ENCODE data around the gene CTNS.

Gene CTNS

DNA sequence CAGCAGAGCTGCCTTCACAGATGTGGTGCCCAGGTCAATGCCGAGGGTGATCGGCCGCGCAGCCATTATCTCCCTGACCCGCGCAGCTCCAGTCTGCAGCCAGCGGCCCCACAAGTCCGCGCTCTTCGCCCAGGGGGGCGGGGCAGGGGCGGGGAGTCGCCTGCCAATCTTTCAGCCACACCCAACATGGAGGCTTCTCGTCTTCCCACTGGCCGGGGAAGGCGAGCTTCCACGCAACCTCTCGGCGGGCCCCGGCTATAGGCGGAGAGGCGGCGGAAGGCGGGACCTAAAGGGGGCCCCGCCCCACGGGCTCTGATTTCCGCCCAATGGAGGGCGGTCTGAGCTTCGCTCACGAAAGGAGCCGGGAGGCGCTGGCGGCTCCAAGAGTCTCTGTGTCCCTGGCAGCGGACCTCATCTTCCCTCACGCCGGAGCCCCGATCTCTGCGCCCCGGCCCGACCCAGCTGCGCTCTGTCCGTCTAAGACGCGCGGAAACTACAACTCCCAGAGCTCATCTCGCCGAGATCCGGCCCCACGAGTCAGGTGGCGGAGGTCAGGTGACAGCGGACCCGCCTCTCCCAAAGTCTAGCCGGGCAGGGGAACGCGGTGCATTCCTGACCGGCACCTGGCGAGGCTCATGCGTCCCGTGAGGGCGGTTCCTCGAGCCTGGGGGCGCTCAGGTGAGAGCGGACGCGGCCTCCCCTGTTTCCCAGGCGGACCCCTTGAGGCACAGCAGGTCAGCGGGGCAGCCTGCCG lies at the start of gene CTNS, which contains the start of gene SHPK:
Gene CTNS (plus strand): TSS at position 607 of the 754 bp plus-strand sequence. CDS start 3,447 bp downstream, outside the sequence.
Gene SHPK (minus strand): TSS at position 97 of the 754 bp plus-strand sequence. CDS start 31 bp downstream, at position 66.
- DNase-seq (ENCODE audit: low read depth): peak; percentile 48

DNA sequence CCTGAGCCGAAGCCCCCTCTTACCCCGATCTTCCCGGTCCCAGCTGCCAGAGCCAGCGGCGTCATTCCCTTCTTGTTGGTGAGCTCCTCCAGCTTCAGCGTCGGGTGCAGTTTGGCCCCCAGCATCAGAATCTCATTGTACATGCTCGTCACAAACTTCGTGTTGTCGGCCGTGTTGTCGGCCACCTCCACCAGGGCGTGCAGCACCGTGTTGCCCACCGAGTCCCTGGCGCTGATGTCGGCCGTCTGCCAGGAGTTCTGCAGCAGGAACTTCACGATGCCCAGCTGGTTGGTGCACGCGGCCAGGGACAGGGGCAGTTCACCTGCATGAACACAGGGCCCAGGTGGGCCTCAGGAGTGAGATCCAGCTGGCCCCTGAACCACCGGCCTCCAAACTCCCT lies 46.8 kb upstream of the CTNS start:
- no peak for DNase-seq (ENCODE audit: low read depth)

DNA sequence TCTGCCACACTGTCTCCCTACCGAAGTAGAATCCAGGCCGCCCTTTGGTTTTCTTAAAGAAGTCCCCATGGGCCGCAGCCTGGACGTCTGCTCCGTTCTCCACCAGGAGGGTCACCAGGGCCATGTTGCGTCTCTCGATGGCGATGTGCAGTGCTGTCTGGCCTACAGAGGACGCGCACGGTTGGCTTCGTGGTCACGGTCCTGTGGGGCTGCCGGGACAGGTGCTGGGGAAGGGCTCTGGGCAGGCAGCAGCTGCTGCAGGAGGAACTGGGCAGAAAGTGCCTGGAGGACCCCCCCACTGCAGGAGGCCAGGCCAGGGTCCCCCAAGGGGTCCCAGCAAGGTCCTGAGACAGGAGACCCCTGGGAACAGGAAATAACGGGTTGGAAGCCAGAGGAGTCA lies 46.3 kb upstream of the CTNS start:
- DNase-seq (ENCODE audit: low read depth): no peak

DNA sequence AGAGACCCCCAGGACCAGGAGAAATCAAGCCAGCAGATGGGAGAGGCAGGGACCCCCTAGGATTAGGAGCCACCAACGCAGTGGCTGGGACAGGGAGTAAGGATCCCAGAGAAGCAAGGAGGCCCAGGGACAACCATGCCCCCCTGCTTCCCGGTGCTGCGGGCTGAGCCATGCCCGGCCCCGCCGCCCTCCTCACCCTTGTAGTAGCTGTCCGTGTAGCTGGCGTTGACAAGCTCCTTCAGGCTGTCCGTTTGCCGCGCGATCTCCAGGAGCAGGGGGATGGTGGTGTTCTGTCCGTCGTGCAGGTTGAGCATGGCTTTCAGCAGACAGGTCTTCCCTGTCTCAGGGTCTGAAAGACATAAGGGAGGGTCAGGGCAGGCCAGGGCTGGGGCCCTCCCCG lies 45.8 kb upstream of the CTNS start:
- DNase-seq (ENCODE audit: low read depth): no peak

DNA sequence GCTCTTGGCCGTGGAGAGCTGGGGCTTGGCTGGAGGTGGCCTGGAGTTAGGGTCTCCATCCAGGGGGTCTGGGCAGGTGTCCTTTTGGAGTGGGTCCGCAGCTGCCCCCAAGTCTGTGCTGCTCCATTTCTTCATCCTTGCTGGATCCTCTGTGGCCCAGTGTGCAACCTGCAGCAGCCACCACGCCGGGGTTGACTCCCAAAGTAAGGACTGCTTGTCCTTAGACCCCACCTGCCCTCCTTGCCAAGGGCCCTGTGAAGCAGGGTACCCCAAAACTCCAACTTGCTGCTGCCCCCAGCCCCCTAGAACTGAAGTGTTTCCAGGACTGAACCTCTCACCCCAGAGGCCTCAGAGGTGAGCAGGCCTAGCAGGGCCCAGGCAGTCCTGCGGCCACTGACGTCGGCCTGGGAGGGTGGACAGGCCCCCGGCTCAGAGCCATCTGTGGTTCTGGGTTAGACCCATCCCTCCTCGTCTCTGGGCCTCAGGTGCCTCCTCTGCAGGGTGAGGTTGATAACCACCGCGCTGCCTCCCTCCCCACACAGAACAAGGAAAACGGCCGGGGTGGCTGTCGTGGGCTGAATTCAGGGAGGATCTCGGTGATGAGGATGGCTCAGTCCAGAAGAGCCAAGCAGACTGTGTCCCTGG lies 44.2 kb upstream of the CTNS start:
- no peak for DNase-seq (ENCODE audit: low read depth)

DNA sequence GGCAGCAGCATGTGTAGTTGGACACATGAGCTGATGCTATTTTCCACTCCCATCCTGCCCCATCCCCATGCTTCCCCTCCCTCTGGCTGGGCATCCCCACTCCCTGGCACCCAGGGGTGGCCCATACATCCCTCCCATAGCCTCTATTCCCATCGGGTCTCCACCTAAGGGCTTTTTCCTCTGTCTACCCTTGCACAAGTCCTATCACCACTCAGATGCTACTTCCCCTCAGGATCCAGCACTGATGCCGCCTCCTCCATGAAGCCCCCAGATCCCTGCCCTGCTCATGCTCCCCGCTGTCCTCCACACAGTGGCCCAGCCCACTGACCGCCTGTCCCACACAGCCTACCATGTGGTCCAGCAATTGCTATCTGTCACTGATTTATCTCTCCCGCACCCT lies 43.2 kb upstream of the CTNS start:
- no peak for DNase-seq (ENCODE audit: low read depth)

DNA sequence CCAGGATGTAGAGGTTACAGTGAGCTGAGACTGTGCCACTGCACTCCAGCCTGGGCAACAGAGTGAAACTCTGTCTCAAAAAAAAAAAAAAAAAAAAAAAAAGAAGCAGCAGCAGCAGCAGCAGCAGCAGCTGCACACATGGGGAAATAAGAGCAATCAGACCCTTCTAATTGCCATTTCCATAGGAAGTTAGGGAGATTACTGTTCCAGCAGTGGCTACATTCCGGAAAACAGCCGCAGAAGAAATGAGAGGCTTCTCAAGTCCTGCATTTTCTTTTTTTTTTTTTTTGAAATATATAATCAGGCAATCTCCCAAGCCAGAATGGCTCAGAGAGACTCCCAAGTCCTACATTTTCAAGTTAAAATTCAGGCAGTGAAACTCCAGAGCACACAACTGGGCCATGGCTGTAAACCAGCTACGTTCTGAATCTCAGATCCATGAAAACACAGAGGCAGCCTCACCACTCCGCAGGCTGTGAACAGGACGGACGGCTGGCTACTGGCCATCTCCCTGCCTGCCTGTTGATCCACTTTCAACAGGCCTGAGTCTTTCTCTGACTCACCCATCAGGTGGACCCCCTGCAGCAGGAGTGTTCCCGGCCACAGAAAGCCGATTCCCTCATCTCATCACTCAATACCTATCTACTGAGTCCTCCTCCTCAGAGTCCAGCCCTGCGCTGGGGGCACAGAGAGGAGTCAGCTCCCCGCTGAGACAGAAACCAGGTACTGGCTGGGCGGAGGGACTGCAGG lies 42.3 kb upstream of the CTNS start:
- no peak for DNase-seq (ENCODE audit: low read depth)

DNA sequence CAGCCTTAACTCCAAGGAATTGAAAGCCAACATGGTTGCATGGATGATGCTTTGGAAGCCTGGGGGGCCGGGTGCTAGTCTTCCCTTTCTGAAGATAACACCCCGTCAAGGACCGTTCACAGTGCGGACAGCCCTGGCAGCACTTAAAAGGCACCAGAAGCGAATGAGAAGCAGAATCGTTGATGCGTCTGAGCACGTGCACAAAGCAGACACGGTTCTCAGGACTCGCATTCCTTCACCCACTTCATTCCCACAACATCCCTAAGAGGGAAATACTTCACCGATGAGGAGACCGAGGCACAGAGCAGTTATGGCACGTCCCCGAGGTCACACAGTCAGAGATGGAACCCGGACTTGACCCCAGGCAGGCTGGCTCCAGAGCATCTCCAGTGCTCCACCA lies 41.6 kb upstream of the CTNS start:
- DNase-seq (ENCODE audit: low read depth): no peak

DNA sequence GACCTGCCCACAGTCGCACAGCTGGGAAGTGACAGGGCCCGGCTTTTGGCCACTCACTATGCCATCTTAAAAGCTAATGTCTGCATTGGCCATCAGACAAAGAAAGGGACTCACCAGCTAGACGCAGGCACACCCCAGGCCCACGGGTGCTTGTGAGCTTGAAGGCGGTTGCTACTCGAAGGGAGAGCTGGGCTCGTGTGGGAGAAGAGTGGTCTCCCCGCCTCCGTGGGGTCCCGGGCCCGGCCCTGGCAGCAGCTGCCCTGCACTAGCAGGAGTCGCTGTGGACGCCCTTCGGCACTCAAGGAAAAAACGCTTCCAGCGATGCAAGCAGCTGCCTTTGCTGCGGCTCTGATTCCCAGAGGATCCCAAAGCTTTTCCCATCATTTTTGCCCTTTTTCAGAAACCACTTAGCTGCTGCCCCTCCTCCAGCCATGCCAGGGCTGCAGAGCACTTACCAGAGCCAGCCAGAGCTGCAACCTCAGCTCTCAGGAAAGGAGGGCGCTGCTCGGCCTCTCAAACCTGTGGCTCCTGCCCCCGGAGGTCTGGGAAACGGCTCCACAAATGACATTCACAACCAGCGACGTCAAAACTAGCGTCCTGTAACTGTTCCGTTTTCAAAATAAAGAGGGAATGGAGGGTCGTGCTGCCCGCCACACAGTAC lies 39.6 kb upstream of the CTNS start:
- DNase-seq (ENCODE audit: low read depth): no peak

DNA sequence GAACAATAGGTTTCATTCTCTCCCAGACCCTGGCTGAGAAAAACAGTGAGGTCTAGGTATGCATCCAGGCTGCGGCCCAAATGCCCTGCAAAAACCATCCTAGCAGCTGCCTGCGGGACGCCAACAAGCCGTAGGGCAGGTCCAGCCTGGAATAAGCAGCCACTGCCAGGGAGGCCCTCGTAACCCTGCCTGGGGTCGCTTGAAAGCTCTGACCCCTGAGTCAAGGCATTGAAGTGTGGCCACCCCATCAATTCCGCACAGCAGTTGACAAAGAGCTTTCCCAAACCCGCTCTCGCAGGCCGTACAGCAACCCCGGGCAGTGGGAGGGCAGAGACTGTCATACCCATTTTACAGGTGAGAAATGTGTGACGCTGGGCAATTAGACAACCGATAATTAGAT lies 38.5 kb upstream of the CTNS start:
- no peak for DNase-seq (ENCODE audit: low read depth)

DNA sequence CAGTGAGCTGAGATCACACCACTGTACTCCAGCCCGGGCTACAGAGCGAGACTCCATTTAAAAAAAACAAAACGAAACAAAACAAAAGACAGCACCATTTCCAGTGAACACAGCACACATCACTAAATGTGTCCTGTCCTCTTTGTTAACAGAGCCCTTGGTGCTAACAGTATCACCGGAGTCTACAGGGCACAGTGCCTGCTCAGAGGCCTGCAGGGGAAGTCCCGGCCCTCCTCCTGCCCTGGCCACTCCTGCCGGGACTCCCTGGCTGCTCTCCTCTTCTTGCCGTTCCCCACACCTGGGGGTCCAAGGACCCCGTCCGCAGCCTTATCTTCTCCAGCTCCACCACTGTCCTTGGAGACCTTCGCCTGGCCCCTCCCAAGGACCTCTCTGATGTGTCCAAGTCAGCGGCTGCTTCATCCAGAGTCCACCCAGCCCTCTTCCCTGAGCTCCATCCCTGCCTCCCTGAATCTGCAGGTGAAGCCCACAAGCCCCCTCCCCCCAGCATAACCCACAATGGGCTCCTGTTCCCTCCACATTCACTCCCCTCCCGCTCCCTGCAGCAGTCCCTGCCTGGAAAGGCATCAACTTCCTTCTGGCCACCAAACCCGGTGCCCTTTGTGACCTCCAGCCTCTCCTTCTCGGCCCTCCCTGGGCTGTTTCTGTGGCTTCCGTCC lies 35.9 kb upstream of the CTNS start:
- DNase-seq (ENCODE audit: low read depth): no peak

DNA sequence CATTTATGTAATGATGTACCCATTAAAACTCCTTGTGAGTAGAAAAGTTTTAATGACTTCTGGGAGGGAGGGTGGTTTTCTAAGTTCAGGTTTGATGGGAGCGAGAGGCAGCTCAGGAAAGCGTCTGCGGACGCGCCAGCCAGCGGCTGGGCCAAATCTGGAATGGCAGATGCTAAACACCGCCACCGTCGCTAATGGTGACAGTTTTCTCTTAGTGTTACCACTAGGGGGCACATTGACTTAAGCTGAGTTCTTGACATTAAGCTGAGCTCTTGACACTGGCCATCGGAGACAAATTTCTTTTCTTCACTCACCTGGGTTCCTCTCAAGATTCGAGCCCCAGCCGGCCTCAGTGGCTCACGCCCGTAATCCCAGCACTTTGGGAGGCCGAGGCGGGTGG lies 34.1 kb upstream of the CTNS start:
- no peak for DNase-seq (ENCODE audit: low read depth)

DNA sequence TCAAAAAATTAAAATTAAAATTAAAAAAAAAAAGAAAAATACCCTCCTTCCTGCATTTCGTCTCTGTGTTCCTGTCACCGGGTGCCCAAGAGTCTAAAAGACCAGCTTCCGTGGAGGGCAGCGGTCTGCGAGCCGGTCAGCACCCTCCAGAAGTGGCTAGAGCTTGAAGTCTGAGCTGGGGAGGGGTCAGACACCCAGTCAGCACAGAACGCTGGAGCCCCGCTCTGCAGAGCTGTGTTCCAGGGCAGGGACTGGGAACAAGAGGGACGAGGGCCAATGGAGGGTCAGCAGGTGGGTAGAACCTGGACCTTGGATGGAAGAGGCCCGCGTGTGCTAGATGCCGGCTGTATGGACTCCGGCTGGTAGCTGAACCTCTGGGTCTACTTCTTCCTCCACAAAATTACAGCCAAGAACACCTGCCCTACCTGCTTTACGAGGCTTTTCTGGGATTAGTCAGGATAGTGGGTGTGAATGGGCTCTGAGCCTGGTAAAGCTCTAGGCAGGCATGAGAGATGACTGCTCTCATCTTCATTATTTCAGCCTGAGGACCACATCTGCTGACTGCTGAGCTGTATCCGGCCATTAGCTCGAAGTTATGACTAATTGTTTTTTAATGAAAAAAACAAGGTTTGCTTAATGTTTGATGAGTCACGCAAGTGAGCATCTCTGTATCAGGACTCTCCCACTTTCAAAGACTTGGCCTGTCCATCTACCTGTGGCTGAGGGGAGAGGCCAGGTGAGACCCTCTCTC lies 33.3 kb upstream of the CTNS start:
- no peak for DNase-seq (ENCODE audit: low read depth)

DNA sequence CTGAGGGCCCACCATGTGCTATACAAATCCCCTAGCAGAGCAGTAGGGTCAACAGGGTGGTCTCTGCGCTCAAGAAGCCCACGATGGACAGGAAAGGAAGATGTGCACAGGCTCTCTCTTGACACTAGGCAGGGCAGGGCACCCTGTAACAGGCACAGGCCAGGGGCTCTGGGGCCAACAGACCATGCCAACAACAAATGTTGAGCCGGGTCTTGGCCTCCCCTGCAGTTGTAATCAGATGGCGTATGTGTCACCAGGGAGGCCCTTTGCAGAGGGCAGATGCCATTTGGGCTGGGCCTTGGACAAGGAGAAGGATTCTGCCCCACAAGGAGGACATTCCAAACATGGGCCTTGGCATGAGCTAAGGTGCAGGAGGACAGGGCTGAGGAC lies 32.7 kb upstream of the CTNS start:
- DNase-seq (ENCODE audit: low read depth): no peak

DNA sequence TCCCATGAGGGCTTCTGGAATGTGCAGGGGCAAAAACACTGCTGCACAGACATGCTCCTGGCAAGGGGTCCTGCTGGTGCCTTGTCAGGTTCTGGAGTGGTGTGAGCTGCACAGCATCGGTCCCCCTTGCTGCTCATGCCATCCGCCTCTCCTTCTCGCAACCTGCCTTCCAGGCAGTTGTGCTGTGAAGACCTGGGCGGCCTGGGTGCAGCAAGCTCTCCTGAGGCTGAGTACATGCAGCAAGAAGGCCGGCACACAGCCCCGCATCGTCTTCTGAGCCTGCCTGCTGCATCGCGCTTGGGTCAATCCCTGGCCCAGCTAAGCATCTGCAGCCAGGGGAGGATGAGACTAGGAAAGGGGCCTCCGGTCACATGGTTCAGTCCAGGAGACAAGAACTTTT lies 26.9 kb upstream of the CTNS start:
- DNase-seq (ENCODE audit: low read depth): no peak

DNA sequence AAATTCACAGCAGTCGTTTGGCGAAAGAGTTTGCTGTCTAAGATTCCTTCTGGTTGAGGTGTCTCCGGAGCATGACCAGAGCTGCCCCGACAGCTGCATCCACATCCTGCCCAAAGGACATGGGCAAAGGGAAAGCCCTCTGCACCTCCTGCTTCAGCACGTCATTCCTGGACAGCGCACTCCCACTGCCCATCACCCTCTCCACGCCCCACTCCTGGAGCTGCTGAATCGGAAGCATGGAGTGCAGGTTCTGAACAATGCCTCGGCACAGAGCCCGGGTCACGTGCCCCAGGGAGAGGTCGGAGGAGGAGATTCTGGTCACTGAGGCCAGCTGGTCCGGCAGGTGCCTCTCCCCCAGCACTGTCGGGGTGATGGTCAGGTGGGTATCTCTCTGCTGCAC lies 26.0 kb upstream of the CTNS start:
- DNase-seq (ENCODE audit: low read depth): no peak

DNA sequence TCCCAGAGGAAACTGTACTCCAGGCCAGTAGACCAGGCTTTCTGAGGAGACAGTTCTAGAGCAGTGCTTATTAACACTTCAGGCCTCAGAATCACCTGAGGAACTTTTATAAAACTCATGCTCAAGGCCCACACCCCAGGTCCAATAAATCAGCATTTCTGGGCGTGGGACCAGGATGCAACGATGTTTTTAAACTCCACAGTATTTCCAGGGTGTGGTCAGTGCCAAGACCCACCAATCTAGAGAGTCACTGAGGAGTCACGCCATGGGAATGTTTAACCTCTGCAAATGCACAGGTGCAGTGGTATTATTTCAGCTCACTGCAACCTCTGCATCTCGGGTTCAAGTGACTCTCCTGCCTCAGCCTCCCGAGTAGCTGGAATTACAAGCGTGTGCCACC lies 23.4 kb upstream of the CTNS start:
- no peak for DNase-seq (ENCODE audit: low read depth)

DNA sequence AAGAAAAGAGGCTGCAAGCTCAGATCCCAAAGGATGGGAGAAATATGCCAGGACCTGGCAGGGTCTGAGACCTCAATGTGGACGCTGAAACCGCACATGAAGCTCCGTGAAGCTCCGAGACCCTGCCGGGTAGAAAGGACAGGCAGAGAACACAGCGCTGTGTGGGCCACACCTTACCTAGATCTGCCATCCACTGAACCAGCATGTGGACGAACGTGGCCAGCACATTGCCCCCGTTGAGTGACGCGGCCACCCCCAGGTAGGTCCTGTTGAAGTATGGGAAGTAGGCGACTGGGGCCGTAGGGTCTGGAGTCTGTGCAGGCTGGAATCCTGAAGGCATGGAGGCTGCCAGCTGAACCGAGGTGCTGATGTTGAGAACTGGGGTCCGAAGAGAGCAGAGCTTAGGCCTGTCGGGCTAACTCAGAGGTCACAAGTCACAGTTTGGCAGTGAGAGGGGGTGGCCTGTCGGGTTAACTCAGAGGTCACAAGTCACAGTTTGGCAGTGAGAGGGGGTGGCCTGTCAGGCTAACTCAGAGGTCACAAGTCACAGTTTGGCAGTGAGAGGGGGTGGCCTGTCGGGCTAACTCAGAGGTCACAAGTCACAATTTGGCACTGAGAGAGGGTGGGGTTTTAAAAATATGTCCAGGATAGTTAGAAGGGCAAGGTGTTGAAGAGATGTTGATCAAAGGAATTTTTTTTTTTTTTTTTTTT lies 21.2 kb upstream of the CTNS start:
- DNase-seq (ENCODE audit: low read depth): no peak

DNA sequence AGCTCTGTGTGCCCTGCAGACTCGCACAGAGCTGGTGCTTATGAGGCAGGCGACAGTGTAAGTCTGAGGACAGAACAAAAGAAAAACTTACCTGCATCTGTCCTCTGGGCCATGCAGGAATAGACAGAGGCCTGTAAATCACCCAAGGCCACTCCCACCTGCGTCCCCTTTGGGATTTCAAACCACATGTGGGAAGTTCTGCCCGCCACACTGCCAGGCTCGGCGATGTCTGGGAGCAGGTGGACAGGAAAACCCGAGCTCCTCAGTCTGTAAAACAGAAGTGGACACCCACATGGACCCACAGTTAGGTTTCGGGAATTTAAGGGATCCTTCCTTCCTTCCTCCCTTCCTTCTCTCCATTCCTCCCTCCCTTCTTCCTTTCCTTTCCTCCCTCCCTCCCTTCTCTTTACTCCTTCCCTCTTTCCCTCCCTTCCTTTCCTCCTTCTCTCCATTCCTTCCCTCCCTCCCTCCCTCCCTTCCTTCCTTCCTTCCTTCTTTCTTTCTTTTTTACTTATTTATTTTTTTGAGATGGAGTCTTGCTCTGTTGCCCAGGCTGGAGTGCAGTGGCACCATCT lies 15.3 kb upstream of the CTNS start:
- DNase-seq (ENCODE audit: low read depth): no peak

DNA sequence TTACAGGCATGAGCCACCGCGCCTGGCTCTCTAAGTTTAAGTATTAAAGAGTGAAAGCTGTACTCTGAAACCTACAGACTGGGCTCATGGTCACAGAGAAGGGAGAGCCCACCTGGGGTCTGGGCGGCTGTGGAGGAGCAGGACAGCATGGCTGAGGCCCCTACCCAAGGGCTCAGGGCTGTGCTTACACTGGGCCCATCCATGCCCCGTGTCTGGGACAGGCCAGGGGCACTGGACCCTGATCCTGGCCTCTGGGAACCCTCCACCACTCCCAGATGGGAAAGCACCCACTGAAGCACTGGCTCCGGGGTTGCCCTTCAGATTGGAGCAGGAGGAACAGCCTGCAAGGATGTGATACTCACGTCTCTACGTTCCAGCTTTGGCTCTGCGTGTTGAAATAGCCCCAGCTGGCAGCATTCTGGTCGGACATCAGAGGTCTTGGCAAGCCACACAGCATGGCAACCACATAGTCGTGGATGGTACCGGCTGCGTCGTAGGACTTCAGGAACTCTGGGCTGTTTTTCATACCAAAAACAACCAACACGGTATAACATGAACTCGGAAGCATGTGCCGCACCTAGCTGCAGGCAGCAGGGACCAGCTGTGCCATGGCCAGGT lies 13.5 kb upstream of the CTNS start:
- no peak for DNase-seq (ENCODE audit: low read depth)
